ENCODE measurements around the gene GPLD1. TPM values are rescaled to one million over a fixed set of nuclear protein-coding genes. Genes with fewer than 3 reads are reported as not detected.

Gene GPLD1
- total and polyA plus RNA-seq, 9 of the 15 experiments (the other 6 are each of a cell fraction or from before 2014, with no cell fraction given) = 0.11 to 1.3 (median 0.82) TPM

GRCh38 chr6:24445704-24446103 lies 43.7 kb downstream of the GPLD1 start (continued):
- TF ChIP-seq ATF4 (CRISPR knock-in tag; IDR thresholded peaks at IDR 0.05) (no peak), MCM5 (IDR thresholded peaks at IDR 0.05; ENCODE audit: low read depth) (no peak), CHCHD3 (CRISPR knock-in tag; IDR thresholded peaks at IDR 0.05) (no peak), FOXA1 (IDR thresholded peaks at IDR 0.05; ENCODE audit: borderline replicate concordance) (no peak), SMARCE1 (IDR thresholded peaks at IDR 0.05) (no peak)

- DNase-seq (ENCODE audit: extremely low read depth in 1 of 4, low spot score in 3 of 4) (no peak), ATAC-seq (no peak), FAIRE-seq (no peak)
- H2AFZ ChIP-seq (ENCODE audit: low read depth, low read length) = no peak overlapping the region
- H3K27me3 ChIP-seq (ENCODE audit: control insufficient read depth in 2 of 2, insufficient read depth in 2 of 2, low read length in 2 of 2) = no peaks in the 10 kb centered on the region
- CTCF ChIA-PET (ENCODE audit: low intra/inter-chr PET ratio) = no interaction called here
- no peak overlapping the region for H3K4me3 ChIP-seq
- BruUV-seq (replicated peaks) = no TSS peak
- H3K79me2 ChIP-seq (ENCODE audit: control insufficient read depth, insufficient read depth, low read length) = no peaks in the 10 kb centered on the region
- intact Hi-C loops (cut with micrococcal nuclease) = no loop called here
- no peak overlapping the region for H3K27ac ChIP-seq (ENCODE audit: extremely low read depth, low read depth, low read length)
- in situ Hi-C loops (cut with MboI) = no loop called here
- no peak overlapping the region for H3K9ac ChIP-seq (ENCODE audit: insufficient read depth in 1 of 2, low read depth in 2 of 2, low read length in 2 of 2)
- POLR2A ChIA-PET = no interaction called here
- no peak overlapping the region for H3K4me2 ChIP-seq (ENCODE audit: insufficient read depth, low read length)
- H3K36me3 ChIP-seq (ENCODE audit: control insufficient read depth, insufficient read depth, low read length) = no peaks in the 10 kb centered on the region
- H3K4me1 ChIP-seq (replicated peaks in 1 of 2; ENCODE audit: control insufficient read depth in 2 of 2, insufficient read depth in 2 of 2, low read length in 2 of 2) = peaks cover under 1 to 3% of the 10 kb centered on the region in 2 experiments; a peak in 2 of 5 replicates
- 17% methylated on average over 4 of the region's 4 CpGs for WGBS (ENCODE audit: insufficient coverage, low coverage, missing lambda C conversion rate)
- no peaks in the 10 kb centered on the region for H3K9me1 ChIP-seq (ENCODE audit: control insufficient read depth, insufficient read depth, low read length)
- H3K9me3 ChIP-seq (replicated peaks; ENCODE audit: control insufficient read depth, insufficient read depth, low read depth, low read length) = no peaks in the 10 kb centered on the region
- 0 out of 2 replicates have a peak, but pooled peaks cover 3% of the 10 kb centered on the region for H4K20me1 ChIP-seq (replicated peaks; ENCODE audit: control insufficient read depth, insufficient read depth, low read length)
- TF ChIP-seq ZNF263 (CRISPR knock-in tag; IDR thresholded peaks at IDR 0.05; ENCODE audit: borderline replicate concordance) = no peak
- no peak for TF ChIP-seq FOXA3 (CRISPR knock-in tag; conservative IDR thresholded peaks at IDR 0.05 in 1 of 2, IDR thresholded peaks at IDR 0.05 in 1 of 2)
- TF ChIP-seq MNT (conservative IDR thresholded peaks at IDR 0.05) = no peak
- no peak for TF ChIP-seq THRAP3 (IDR thresholded peaks at IDR 0.05; ENCODE audit: borderline replicate concordance)
- TF ChIP-seq ZFP1 (CRISPR knock-in tag; IDR thresholded peaks at IDR 0.05) = no peak
- TF ChIP-seq HDAC8 (tag; IDR thresholded peaks at IDR 0.05) = no peak
- TF ChIP-seq COPS2 (conservative IDR thresholded peaks at IDR 0.05) = no peak
- TF ChIP-seq ZNF408 (CRISPR knock-in tag; IDR thresholded peaks at IDR 0.05; ENCODE audit: low read depth) = no peak
- TF ChIP-seq ZNF696 (CRISPR knock-in tag; conservative IDR thresholded peaks at IDR 0.05) = no peak
- no peak for TF ChIP-seq HMBOX1 (IDR thresholded peaks at IDR 0.05)
- TF ChIP-seq SAFB2 (IDR thresholded peaks at IDR 0.05; ENCODE audit: borderline replicate concordance, low read depth, low read length, severe bottlenecking) = no peak
- TF ChIP-seq KLF1 (tag; IDR thresholded peaks at IDR 0.05) = no peak
- no peak for TF ChIP-seq ZNF277 (CRISPR knock-in tag; IDR thresholded peaks at IDR 0.05; ENCODE audit: borderline replicate concordance)
Measured at GRCh38 chr6:24444588-24444987, 44.8 kb downstream of the GPLD1 start.
